Fibroblast of lung (primary cell): ENCODE results near the gene TSPAN33.
"Not testable (repeated sequence)": the region's sequence is repeated elsewhere in the genome, so short reads cannot be mapped to it uniquely, and the experiment has no call there.

Source experiments
- EZH2 ChIP-seq: IDR thresholded peaks from 2 replicates; pipeline ENCODE4 v1.5.1; 2012; ENCODE audit warnings: low read length, control low read depth, mild to moderate bottlenecking; ENCODE audit errors: missing control alignments
- TF ChIP-seq, protein P1 (sequence below), 2 donors: IDR thresholded peaks in 1 of 2; conservative IDR thresholded peaks in 1 of 2; 1 replicate in 1 of 2; 2 replicates in 1 of 2; pipeline ENCODE4 v1.5.1; 2011 to 2012; ENCODE audit warnings: low read length in 2 of 2, control low read depth in 1 of 2, inconsistent platforms in 1 of 2, low read depth in 1 of 2, mild to moderate bottlenecking in 1 of 2

DNA sequence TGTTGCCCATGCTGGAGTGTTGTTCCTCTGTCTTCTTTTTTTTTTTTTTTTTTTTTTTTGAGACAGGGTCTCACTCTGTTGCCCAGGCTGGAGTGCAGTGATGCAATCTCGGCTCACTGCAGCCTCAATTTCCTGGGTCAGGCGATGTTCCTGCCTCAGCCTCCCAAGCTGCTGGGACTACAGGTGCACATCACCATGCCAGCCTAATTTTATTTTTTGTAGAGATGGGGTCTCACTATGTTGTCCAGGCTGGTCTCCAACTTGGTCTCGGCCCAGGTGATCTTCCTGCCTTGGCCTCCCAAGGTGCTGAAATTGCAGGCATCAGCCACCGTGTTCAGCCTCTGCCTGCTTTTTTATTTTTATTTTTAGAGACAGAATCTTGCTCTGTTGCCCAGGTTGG, 74.7 kb downstream of the TSPAN33 start:
- TF ChIP-seq, protein P1, sequence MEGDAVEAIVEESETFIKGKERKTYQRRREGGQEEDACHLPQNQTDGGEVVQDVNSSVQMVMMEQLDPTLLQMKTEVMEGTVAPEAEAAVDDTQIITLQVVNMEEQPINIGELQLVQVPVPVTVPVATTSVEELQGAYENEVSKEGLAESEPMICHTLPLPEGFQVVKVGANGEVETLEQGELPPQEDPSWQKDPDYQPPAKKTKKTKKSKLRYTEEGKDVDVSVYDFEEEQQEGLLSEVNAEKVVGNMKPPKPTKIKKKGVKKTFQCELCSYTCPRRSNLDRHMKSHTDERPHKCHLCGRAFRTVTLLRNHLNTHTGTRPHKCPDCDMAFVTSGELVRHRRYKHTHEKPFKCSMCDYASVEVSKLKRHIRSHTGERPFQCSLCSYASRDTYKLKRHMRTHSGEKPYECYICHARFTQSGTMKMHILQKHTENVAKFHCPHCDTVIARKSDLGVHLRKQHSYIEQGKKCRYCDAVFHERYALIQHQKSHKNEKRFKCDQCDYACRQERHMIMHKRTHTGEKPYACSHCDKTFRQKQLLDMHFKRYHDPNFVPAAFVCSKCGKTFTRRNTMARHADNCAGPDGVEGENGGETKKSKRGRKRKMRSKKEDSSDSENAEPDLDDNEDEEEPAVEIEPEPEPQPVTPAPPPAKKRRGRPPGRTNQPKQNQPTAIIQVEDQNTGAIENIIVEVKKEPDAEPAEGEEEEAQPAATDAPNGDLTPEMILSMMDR (conservative IDR thresholded peaks at IDR 0.05 in 1 of 2, IDR thresholded peaks at IDR 0.05 in 1 of 2; ENCODE audit: low read depth in 1 of 2, low read length in 2 of 2), result not testable (repeated sequence)
- not testable (repeated sequence) for TF ChIP-seq EZH2
